SK-N-SH (cell line): ENCODE measurements around the gene ETS2. TPM values are rescaled to one million over a fixed set of nuclear protein-coding genes. Genes with fewer than 3 reads are reported as not detected.

Source experiments
- CTCF ChIA-PET: fragments of 300-600, 350-600 bp; formaldehyde crosslinking; extraction: SDS; loops from one replicate; lab custom pipeline; 2021; lab: Yijun Ruan, JAX
- POLR2A ChIA-PET: fragments of 350-600 bp; sonication (Branson Sonifier 250); formaldehyde crosslinking; extraction: SDS; loops from one replicate; lab custom pipeline; 2020; ENCODE audit warnings: antibody characterized with exemption, inconsistent platforms; lab: Yijun Ruan, JAX
- DNase-seq: peaks from one replicate; pipeline ENCODE4 v3.0.0; 2012
- H2AFZ ChIP-seq: fragments of 200-600 bp; sonication (generic); 2 replicates; pipeline ENCODE4 v1.8.1; 2016; ENCODE audit warnings: antibody characterized with exemption, mild to moderate bottlenecking, low read depth
- H3F3A ChIP-seq: fragments of 200-600 bp; sonication (generic); replicated peaks from 2 replicates; pipeline ENCODE3; 2016; ENCODE audit warnings: antibody characterized with exemption, mild to moderate bottlenecking; ENCODE audit not compliant: insufficient read depth
- H3K27ac ChIP-seq, 2 experiments: fragments of 200-500 bp in 1 of 2; fragments of 200-600 bp in 1 of 2; sonication (Bioruptor generic) in 1 of 2; sonication (generic), shearing (Covaris generic) in 1 of 2; 2 replicates each; pipeline versions ENCODE4 v1.5.1 to v1.6.1; 2014 to 2016; ENCODE audit warnings: low read depth in 2 of 2, inconsistent platforms in 1 of 2, low read length in 1 of 2, mild to moderate bottlenecking in 1 of 2, mixed read lengths in 1 of 2
- H3K27me3 ChIP-seq: fragments of 200-600 bp; sonication (generic), shearing (Covaris generic); 2 replicates; pipeline ENCODE4 v1.6.1; 2016; ENCODE audit warnings: mixed run types; ENCODE audit not compliant: insufficient read depth
- H3K36me3 ChIP-seq, 2 experiments: fragments of 200-500 bp in 1 of 2; fragments of 200-600 bp in 1 of 2; sonication (Bioruptor generic) in 1 of 2; sonication (generic) in 1 of 2; replicated peaks in 1 of 2; 2 replicates each; pipeline versions ENCODE3 to v1.5.1; 2014 to 2016; ENCODE audit warnings: low read length in 1 of 2, mild to moderate bottlenecking in 1 of 2; ENCODE audit not compliant: insufficient read depth in 2 of 2, control insufficient read depth in 1 of 2
- H3K4me1 ChIP-seq, 2 experiments: fragments of 200-500 bp in 1 of 2; fragments of 200-600 bp in 1 of 2; sonication (Bioruptor generic) in 1 of 2; sonication (generic), shearing (Covaris generic) in 1 of 2; 2 replicates each; pipeline versions ENCODE4 v1.5.1 to v1.6.1; 2014 to 2016; ENCODE audit warnings: low read depth in 1 of 2, low read length in 1 of 2, mixed run types in 1 of 2; ENCODE audit not compliant: insufficient read depth in 2 of 2, control insufficient read depth in 1 of 2
- H3K4me2 ChIP-seq: fragments of 200-600 bp; sonication (generic), shearing (Covaris generic); 2 replicates; pipeline ENCODE4 v1.6.1; 2017; ENCODE audit warnings: mixed run types
- H3K4me3 ChIP-seq, 2 experiments: fragments of 200-500 bp in 1 of 2; fragments of 200-600 bp in 1 of 2; sonication (Bioruptor generic) in 1 of 2; sonication (generic), shearing (Covaris generic) in 1 of 2; 2 replicates each; pipeline versions ENCODE4 v1.5.1 to v1.8.1; 2014 to 2016; ENCODE audit warnings: low read depth in 2 of 2, inconsistent platforms in 1 of 2, low read length in 1 of 2, mild to moderate bottlenecking in 1 of 2, mixed read lengths in 1 of 2, moderate library complexity in 1 of 2
- H3K79me2 ChIP-seq: fragments of 200-600 bp; sonication (generic); 2 replicates; pipeline ENCODE4 v1.8.1; 2017; ENCODE audit warnings: mild to moderate bottlenecking; ENCODE audit not compliant: insufficient read depth
- H3K9ac ChIP-seq: fragments of 200-600 bp; sonication (generic); 2 replicates; pipeline ENCODE4 v1.6.1; 2017; ENCODE audit warnings: mixed run types
- H3K9me2 ChIP-seq: fragments of 200-600 bp; sonication (generic); 2 replicates; pipeline ENCODE4 v1.6.1; 2017; ENCODE audit warnings: mixed run types
- H3K9me3 ChIP-seq: fragments of 200-600 bp; sonication (generic); 2 replicates; pipeline ENCODE4 v1.6.1; 2017; ENCODE audit warnings: mixed run types, mild to moderate bottlenecking, moderate library complexity
- H4K20me1 ChIP-seq: fragments of 200-600 bp; sonication (generic); 2 replicates; pipeline ENCODE4 v1.6.1; 2017; ENCODE audit warnings: mild to moderate bottlenecking, mixed run types; ENCODE audit not compliant: insufficient read depth
- CTCF ChIP-seq: fragments of 200-600 bp; sonication (generic); IDR thresholded peaks from 2 replicates; pipeline ENCODE4 v1.6.1; 2017; ENCODE audit warnings: antibody characterized with exemption, mild to moderate bottlenecking, moderate library complexity
- FOSL2 ChIP-seq: IDR thresholded peaks from 2 replicates; pipeline ENCODE4 v1.4.0; 2012; ENCODE audit warnings: low read depth, mild to moderate bottlenecking, moderate library complexity, borderline replicate concordance
- FOXJ3 ChIP-seq: sonication (generic); formaldehyde crosslinking; IDR thresholded peaks from 2 replicates; pipeline ENCODE4 v1.5.1; 2020; ENCODE audit warnings: mild to moderate bottlenecking, missing genetic modification reagents
- FOXM1 ChIP-seq: IDR thresholded peaks from 2 replicates; pipeline ENCODE4 v1.4.0; 2012; ENCODE audit warnings: low read depth, mild to moderate bottlenecking
- GABPA ChIP-seq: IDR thresholded peaks from 2 replicates; pipeline ENCODE4 v1.4.0; 2012; ENCODE audit warnings: low read depth, mild to moderate bottlenecking
- GATA2 ChIP-seq: sonication (generic); formaldehyde crosslinking; IDR thresholded peaks from 2 replicates; pipeline ENCODE4 v1.5.0; 2020; ENCODE audit warnings: mild to moderate bottlenecking, missing genetic modification reagents
- MEF2A ChIP-seq: IDR thresholded peaks from 2 replicates; pipeline ENCODE4 v1.4.0; 2012; ENCODE audit warnings: low read depth, borderline replicate concordance
- NFIC ChIP-seq: IDR thresholded peaks from 2 replicates; pipeline ENCODE4 v1.4.0; 2012; ENCODE audit warnings: borderline replicate concordance
- NRF1 ChIP-seq: IDR thresholded peaks from 2 replicates; pipeline ENCODE4 v1.6.1; 2012; ENCODE audit warnings: low read depth, mild to moderate bottlenecking, low read length
- POLR2AphosphoS5 ChIP-seq: IDR thresholded peaks from 2 replicates; pipeline ENCODE4 v1.6.1; 2012; ENCODE audit warnings: low read depth, low read length
- RAD21 ChIP-seq: IDR thresholded peaks from 2 replicates; pipeline ENCODE4 v1.6.1; 2012; ENCODE audit warnings: mild to moderate bottlenecking, low read length
- REST ChIP-seq: IDR thresholded peaks from 2 replicates; pipeline ENCODE4 v1.6.1; 2012; ENCODE audit warnings: mild to moderate bottlenecking, low read depth, low read length, moderate library complexity
- SIN3A ChIP-seq: IDR thresholded peaks from 2 replicates; pipeline ENCODE4 v1.6.1; 2012; ENCODE audit warnings: low read depth, mild to moderate bottlenecking, low read length, moderate library complexity, borderline replicate concordance
- SMC3 ChIP-seq: IDR thresholded peaks from 2 replicates; pipeline ENCODE4 v1.6.1; 2012; ENCODE audit warnings: low read depth, low read length, improper control_type of control experiment
- TAF1 ChIP-seq: IDR thresholded peaks from 2 replicates; pipeline ENCODE4 v1.6.1; 2012; ENCODE audit warnings: low read depth, mild to moderate bottlenecking, low read length, moderate library complexity, borderline replicate concordance
- ZBTB33 ChIP-seq: IDR thresholded peaks from 2 replicates; pipeline ENCODE4 v1.4.0; 2012; ENCODE audit warnings: low read depth, borderline replicate concordance
- WGBS: methylation state at CpG from one replicate; pipeline ENCODE4 v1.1.6; 2017; ENCODE audit warnings: low lambda C conversion rate; 5-methylcytosine and 5-hydroxymethylcytosine counted together
- polyA plus RNA-seq, 3 experiments: library from polyadenylated mRNA; depleted of rRNA; stranded (reverse); fragments of >200 nt; gene quantifications; 2 replicates each; pipeline ENCODE4 v1.2.3, GENCODE V29; 2012

ETS2 gene
- polyA plus RNA-seq, 1 of the 3 experiments (the other 2 are of a cell fraction): 16.3 TPM

- peaks cover 13 to 43% of the 10 kb centered on the region in 2 experiments for H3K4me1 ChIP-seq
- peak overlapping the region; percentile 62 to 95 for H3K27ac ChIP-seq
- H3F3A ChIP-seq: peaks cover 13% of the 10 kb centered on the region
- H3K79me2 ChIP-seq: peaks cover 42% of the 10 kb centered on the region
- H3K9ac ChIP-seq: peak overlapping the region; percentile 94; the same call in 1 of the 2 replicates
- ChIA-PET CTCF (interaction anchor here (0.6 to 5.0 kb wide), 12 partner anchors 19 to 371 kb away, joined by 3 to 24 read pairs (median 4); no protein-coding TSS in a partner anchor), POLR2A (interaction anchor here (0.5 to 1.0 kb wide), 2 partner anchors 180 to 321 kb away, joined by 3 to 4 read pairs; no protein-coding TSS in a partner anchor)
- peak; percentile 78 for DNase-seq
- H4K20me1 ChIP-seq: peaks cover 20% of the 10 kb centered on the region
- H3K9me2 ChIP-seq: no peaks in the 10 kb centered on the region
- no peaks in the 10 kb centered on the region for H3K27me3 ChIP-seq
- peak overlapping the region; percentile 79 for H3K4me2 ChIP-seq
- H3K4me3 ChIP-seq: peak overlapping the region; percentile 68 to 86
- 81% methylated on average over 4 of the region's 26 CpGs for WGBS
- peak; percentile 60 for TF ChIP-seq SMC3
- no peak for TF ChIP-seq TAF1
- no peak for TF ChIP-seq FOXM1
- 0 out of 2 replicates have a peak, but pooled peaks have one; percentile 0 for TF ChIP-seq NFIC
- TF ChIP-seq GATA2 (CRISPR knock-in tag): 0 out of 2 replicates have a peak, but pooled peaks have one; percentile 27
- no peak for TF ChIP-seq NRF1
- TF ChIP-seq RAD21: peak; percentile 66
- peak; percentile 23; the same call in 1 of the 2 replicates for TF ChIP-seq REST
- TF ChIP-seq ZBTB33: no peak
- TF ChIP-seq SIN3A: no peak
- TF ChIP-seq FOXJ3 (CRISPR knock-in tag): no peak
- TF ChIP-seq GABPA: no peak
- no peak for TF ChIP-seq POLR2AphosphoS5
- TF ChIP-seq CTCF: peak; percentile 58
- TF ChIP-seq FOSL2: no peak
- TF ChIP-seq MEF2A: no peak
- peaks cover 0 to 4% of the 10 kb centered on the region in 2 experiments for H3K36me3 ChIP-seq
- H2AFZ ChIP-seq: peak overlapping the region; percentile 76
- H3K9me3 ChIP-seq: no peaks in the 10 kb centered on the region
Measured at GRCh38 chr21:38804789-38805327, 871 bp upstream of the ETS2 start.
